ENCODE data around the gene PPFIA4. TPM values are rescaled to one million over a fixed set of nuclear protein-coding genes. Genes with fewer than 3 reads are reported as not detected.

Gene PPFIA4
- total and polyA plus RNA-seq, 8 donors, result 0.29 to 2.2 (median 0.89) TPM; not detected in 1

- Histone ChIP-seq H3K4me1 (no peaks in the 10 kb centered on the region), H3K27ac (no peak overlapping the region), H3K9me3 (no peaks in the 10 kb centered on the region), H3K27me3 (peaks cover 0 to 46% (median 8%) of the 10 kb centered on the region in 3 donors), H3K36me3 (no peaks in the 10 kb centered on the region), H3K4me3 (no peak overlapping the region)
- TF ChIP-seq POLR2AphosphoS5 (IDR thresholded peaks at IDR 0.05) (no peak), EP300 (IDR thresholded peaks at IDR 0.05) (no peak), CTCF (IDR thresholded peaks at IDR 0.05) (no peak), POLR2A (IDR thresholded peaks at IDR 0.05) (no peak)
- 48 to 53% (median 52%) methylated on average over 9 of the region's 9 CpGs for WGBS, 5 donors
- peak in 1 of 2 donors; percentile 8 for DNase-seq
- intact Hi-C loops (cut with DNase I; ENCODE audit: low total_unique reads), result no loop called here
Observed at GRCh38 chr1:203081465-203082230, 55.4 kb downstream of the PPFIA4 start.

GRCh38 chr1:203082231-203082505 lies 55.9 kb downstream of the PPFIA4 start:
- no peaks in the 10 kb centered on the region for H3K36me3 ChIP-seq
- no peak for TF ChIP-seq POLR2A (IDR thresholded peaks at IDR 0.05)
- no peak for TF ChIP-seq CTCF (IDR thresholded peaks at IDR 0.05)
- no peak for TF ChIP-seq POLR2AphosphoS5 (IDR thresholded peaks at IDR 0.05)
- TF ChIP-seq EP300 (IDR thresholded peaks at IDR 0.05), result no peak
- no peak for DNase-seq
- H3K9me3 ChIP-seq, result no peaks in the 10 kb centered on the region
- H3K27ac ChIP-seq, result no peak overlapping the region
- no peaks in the 10 kb centered on the region for H3K4me1 ChIP-seq
- intact Hi-C loops (cut with DNase I; ENCODE audit: low total_unique reads), result no loop called here
- H3K4me3 ChIP-seq, result no peak overlapping the region
- 63 to 71% (median 67%) methylated on average over 3 of the region's 3 CpGs for WGBS, 5 donors
- H3K27me3 ChIP-seq, result peaks cover 0 to 41% (median 3%) of the 10 kb centered on the region in 3 donors

- no peak overlapping the region for H3K27ac ChIP-seq
- DNase-seq, result peak in 1 of 2 donors; percentile 3
- no peaks in the 10 kb centered on the region for H3K9me3 ChIP-seq
- intact Hi-C loops (cut with DNase I; ENCODE audit: low total_unique reads), result no loop called here
- no peak for TF ChIP-seq POLR2AphosphoS5 (IDR thresholded peaks at IDR 0.05)
- TF ChIP-seq CTCF (IDR thresholded peaks at IDR 0.05), result no peak
- no peak for TF ChIP-seq POLR2A (IDR thresholded peaks at IDR 0.05)
- no peak for TF ChIP-seq EP300 (IDR thresholded peaks at IDR 0.05)
- H3K27me3 ChIP-seq, result peaks cover 0 to 34% (median 0%) of the 10 kb centered on the region in 3 donors
- 56 to 71% (median 61%) methylated on average over 11 of the region's 11 CpGs for WGBS, 5 donors
- no peaks in the 10 kb centered on the region for H3K36me3 ChIP-seq
- no peaks in the 10 kb centered on the region for H3K4me1 ChIP-seq
- no peak overlapping the region for H3K4me3 ChIP-seq
Observed at GRCh38 chr1:203082571-203083462, 56.5 kb downstream of the PPFIA4 start.

- TF ChIP-seq POLR2AphosphoS5 (IDR thresholded peaks at IDR 0.05) (no peak), CTCF (IDR thresholded peaks at IDR 0.05) (no peak), EP300 (IDR thresholded peaks at IDR 0.05) (no peak), POLR2A (IDR thresholded peaks at IDR 0.05) (no peak)
- peak in 1 of 2 donors; percentile 9 for DNase-seq
- Histone ChIP-seq H3K4me3 (no peak overlapping the region), H3K27ac (no peak overlapping the region), H3K36me3 (no peaks in the 10 kb centered on the region), H3K9me3 (no peaks in the 10 kb centered on the region), H3K4me1 (no peaks in the 10 kb centered on the region), H3K27me3 (peaks cover 0 to 29% (median 0%) of the 10 kb centered on the region in 3 donors)
- 73 to 87% (median 79%) methylated on average over 11 of the region's 11 CpGs for WGBS, 5 donors
- intact Hi-C loops (cut with DNase I; ENCODE audit: low total_unique reads), result no loop called here
Observed at GRCh38 chr1:203083463-203083921, 57.2 kb downstream of the PPFIA4 start.
